Transverse colon (tissue), 3 donors: Measurements from ENCODE around the gene SESN1.

ENCODE experiments used
- CTCF ChIP-seq, 5 experiments: fragments of 200-600 bp in 3 of 5; fragments of 450-650 bp in 2 of 5; sonication (generic) in 3 of 5; IDR thresholded peaks; 1 replicate in 2 of 5; 2 replicates in 3 of 5; pipeline ENCODE4 v1.5.1; 2016 to 2017; ENCODE audit warnings: antibody characterized with exemption in 5 of 5, inconsistent platforms in 3 of 5, mild to moderate bottlenecking in 2 of 5, moderate library complexity in 1 of 5
- POLR2A ChIP-seq: fragments of 450-650 bp; IDR thresholded peaks from one replicate; pipeline ENCODE4 v1.6.1; 2016; ENCODE audit warnings: antibody characterized with exemption, mild to moderate bottlenecking, moderate library complexity

GRCh38 chr6:108937170-108937569 lies 157.5 kb downstream of the SESN1 start:
- no peak for TF ChIP-seq POLR2A
- no peak for TF ChIP-seq CTCF (IDR thresholded peaks at IDR 0.05)
